ENCODE results near the gene YIPF6. TPM values are rescaled to one million over a fixed set of nuclear protein-coding genes. Genes with fewer than 3 reads are reported as not detected.
"Not testable (repeated sequence)": the region's sequence is repeated elsewhere in the genome, so short reads cannot be mapped to it uniquely, and the experiment has no call there.

Gene YIPF6
- total and polyA plus RNA-seq, 3 donors from 2014 or later: 16.2 to 35.7 (median 30.5) TPM

DNA sequence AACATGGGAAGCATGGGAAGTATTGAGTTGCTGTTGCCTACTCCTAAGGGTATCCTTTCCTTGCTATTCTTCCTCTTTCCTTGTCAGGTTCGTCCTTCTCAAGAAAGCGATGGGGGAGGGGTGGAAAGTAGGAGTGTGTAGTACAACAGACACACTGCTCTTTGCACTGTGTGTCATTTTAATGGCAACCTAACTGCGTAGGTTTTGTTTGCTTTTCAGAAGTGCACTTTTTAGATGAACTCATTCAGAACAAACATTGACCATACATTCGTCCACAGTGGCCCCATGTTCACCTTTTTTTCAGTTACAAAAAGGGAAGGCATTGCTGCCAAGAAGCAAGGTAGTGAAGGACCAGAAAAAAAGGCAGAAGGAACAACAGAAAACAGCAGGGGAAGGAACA, 10.2 kb upstream of the YIPF6 start:
- no peaks in the 10 kb centered on the region for H3K4me1 ChIP-seq
- WGBS, 2 donors: 74 to 75% methylated on average over 4 of the region's 4 CpGs
- H3K27ac ChIP-seq: no peak overlapping the region
- DNase-seq: no peak
- H3K36me3 ChIP-seq (ENCODE audit: low read depth, missing control alignments): no peaks in the 10 kb centered on the region
- no peaks in the 10 kb centered on the region for H3K27me3 ChIP-seq
- no peak for TF ChIP-seq POLR2A (IDR thresholded peaks at IDR 0.05)
- TF ChIP-seq, protein P1, sequence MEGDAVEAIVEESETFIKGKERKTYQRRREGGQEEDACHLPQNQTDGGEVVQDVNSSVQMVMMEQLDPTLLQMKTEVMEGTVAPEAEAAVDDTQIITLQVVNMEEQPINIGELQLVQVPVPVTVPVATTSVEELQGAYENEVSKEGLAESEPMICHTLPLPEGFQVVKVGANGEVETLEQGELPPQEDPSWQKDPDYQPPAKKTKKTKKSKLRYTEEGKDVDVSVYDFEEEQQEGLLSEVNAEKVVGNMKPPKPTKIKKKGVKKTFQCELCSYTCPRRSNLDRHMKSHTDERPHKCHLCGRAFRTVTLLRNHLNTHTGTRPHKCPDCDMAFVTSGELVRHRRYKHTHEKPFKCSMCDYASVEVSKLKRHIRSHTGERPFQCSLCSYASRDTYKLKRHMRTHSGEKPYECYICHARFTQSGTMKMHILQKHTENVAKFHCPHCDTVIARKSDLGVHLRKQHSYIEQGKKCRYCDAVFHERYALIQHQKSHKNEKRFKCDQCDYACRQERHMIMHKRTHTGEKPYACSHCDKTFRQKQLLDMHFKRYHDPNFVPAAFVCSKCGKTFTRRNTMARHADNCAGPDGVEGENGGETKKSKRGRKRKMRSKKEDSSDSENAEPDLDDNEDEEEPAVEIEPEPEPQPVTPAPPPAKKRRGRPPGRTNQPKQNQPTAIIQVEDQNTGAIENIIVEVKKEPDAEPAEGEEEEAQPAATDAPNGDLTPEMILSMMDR (IDR thresholded peaks at IDR 0.05): no peak
- no peak overlapping the region for H3K4me3 ChIP-seq
- H3K9me3 ChIP-seq: no peaks in the 10 kb centered on the region
- intact Hi-C loops (cut with DNase I; ENCODE audit: low total_unique reads): no loop called here

DNA sequence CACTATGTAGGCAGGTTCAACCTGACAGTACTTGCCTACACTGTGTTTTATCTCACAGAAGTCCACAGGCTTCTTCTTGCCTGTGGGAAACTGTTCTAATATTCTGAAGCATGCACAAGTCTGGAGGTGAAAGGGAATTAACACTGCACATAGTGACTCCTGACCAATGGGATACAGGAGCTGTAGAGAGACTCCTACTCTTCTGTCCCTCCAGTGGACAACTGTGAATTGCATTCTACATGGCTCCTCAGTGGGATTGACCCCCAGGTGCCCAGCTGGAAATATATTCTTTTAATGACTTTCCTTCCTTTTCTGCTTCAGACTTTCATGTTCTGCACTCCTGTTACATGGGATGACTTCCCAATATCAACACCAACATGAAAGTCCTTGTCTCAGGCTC, 8.2 kb upstream of the YIPF6 start:
- no peaks in the 10 kb centered on the region for H3K9me3 ChIP-seq
- H3K4me3 ChIP-seq: no peak overlapping the region
- no peaks in the 10 kb centered on the region for H3K27me3 ChIP-seq
- H3K4me1 ChIP-seq: no peaks in the 10 kb centered on the region
- H3K36me3 ChIP-seq (ENCODE audit: low read depth, missing control alignments): no peaks in the 10 kb centered on the region
- no peak for DNase-seq
- intact Hi-C loops (cut with DNase I; ENCODE audit: low total_unique reads): no loop called here
- H3K27ac ChIP-seq: no peak overlapping the region
- no peak for TF ChIP-seq POLR2A (IDR thresholded peaks at IDR 0.05)
- TF ChIP-seq, protein P1 (IDR thresholded peaks at IDR 0.05): no peak

DNA sequence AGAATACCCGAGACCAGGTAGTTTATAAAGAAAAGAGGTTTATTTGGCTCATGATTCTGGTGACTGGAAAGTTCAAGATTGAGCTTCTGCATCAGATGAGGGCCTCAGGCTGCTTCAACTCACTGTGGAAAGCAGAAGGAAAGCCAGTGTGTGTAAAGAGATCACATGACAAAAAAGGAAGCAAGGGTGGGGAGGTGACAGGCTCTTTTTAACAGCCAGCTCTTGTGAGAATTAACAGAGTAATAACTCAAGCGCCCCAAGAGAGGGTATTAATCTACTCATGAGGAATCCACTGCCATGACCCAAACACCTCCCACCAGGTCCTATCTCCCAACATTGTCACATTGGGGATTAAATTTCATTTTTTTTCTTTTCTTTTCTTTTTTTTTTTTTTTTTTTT, 6.3 kb upstream of the YIPF6 start:
- Histone ChIP-seq H3K4me1 (no peaks in the 10 kb centered on the region), H3K4me3 (no peak overlapping the region), H3K27me3 (no peaks in the 10 kb centered on the region), H3K36me3 (ENCODE audit: low read depth, missing control alignments) (no peaks in the 10 kb centered on the region), H3K9me3 (no peaks in the 10 kb centered on the region), H3K27ac (no peak overlapping the region)
- TF ChIP-seq, protein P1 (IDR thresholded peaks at IDR 0.05): no peak
- no peak for TF ChIP-seq POLR2A (IDR thresholded peaks at IDR 0.05)
- no peak for DNase-seq
- 88 to 92% methylated on average over 2 of the region's 2 CpGs for WGBS, 2 donors
- intact Hi-C loops (cut with DNase I; ENCODE audit: low total_unique reads): no loop called here

DNA sequence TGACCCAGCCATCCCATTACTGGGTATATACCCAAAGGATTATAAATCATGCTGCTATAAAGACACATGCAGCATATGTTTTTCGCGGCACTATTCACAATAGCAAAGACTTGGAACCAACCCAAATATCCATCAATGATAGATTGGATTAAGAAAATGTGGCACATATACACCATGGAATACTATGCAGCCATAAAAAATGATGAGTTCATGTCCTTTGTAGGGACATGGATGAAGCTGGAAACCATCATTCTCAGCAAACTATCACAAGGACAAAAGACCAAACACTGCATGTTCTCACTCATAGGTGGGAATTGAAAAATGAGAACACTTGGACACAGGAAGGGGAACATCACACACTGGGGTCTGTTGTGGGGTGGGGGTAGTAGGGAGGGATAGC, 5.1 kb upstream of the YIPF6 start:
- H3K4me3 ChIP-seq; DNase-seq; H3K27ac ChIP-seq; H3K27me3 ChIP-seq; H3K4me1 ChIP-seq; intact Hi-C loops (cut with DNase I; ENCODE audit: low total_unique reads); H3K9me3 ChIP-seq; H3K36me3 ChIP-seq (ENCODE audit: low read depth, missing control alignments): not testable (repeated sequence)
- WGBS, 2 donors: 100% methylated on average over 1 to 2 of the region's 2 CpGs

DNA sequence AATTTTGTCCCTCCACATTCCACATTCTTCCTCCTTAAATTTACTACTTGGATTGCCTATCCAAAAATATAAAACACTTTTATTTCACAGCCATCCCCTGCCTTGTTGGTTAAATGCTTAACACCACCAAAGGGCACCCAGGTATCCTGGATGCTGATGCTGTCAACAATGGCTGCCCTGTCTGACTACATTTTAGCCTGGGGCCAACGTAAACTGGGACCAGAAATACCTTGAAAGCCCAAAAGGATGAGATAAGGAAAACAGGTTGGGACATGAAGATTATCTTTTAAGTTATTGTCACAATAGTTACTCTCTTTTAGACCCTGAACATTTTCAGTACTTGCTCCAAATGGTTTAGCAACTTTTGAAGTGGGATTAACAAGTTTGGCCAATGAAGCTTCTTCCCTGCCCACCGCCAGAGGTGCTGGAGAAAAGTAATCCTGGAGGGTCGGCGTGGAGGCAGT, 775 bp upstream of the YIPF6 start:
- peak overlapping the region in 1 of 2 donors; percentile 93 for H3K27ac ChIP-seq
- DNase-seq: no peak
- TF ChIP-seq, protein P1 (IDR thresholded peaks at IDR 0.05): no peak
- TF ChIP-seq POLR2A (IDR thresholded peaks at IDR 0.05): no peak
- WGBS, 2 donors: 2% methylated on average over 4 of the region's 4 CpGs
- H3K4me3 ChIP-seq: peak overlapping the region; percentile 66 to 75
- H3K4me1 ChIP-seq: no peaks in the 10 kb centered on the region
- no peaks in the 10 kb centered on the region for H3K9me3 ChIP-seq
- H3K27me3 ChIP-seq: no peaks in the 10 kb centered on the region
- no peaks in the 10 kb centered on the region for H3K36me3 ChIP-seq (ENCODE audit: low read depth, missing control alignments)
- intact Hi-C loops (cut with DNase I; ENCODE audit: low total_unique reads): no loop called here

Data from testis (tissue), 3 donors.